ENCODE data around the gene KIF5A. TPM values are rescaled to one million over a fixed set of nuclear protein-coding genes. Genes with fewer than 3 reads are reported as not detected.

KIF5A gene
- total and polyA plus RNA-seq, 2 donors (not counting 3 experiments of a cell fraction or from before 2014, with no cell fraction given), result 0.07 to 0.35 TPM

GRCh38 chr12:57577981-57578758, 28.3 kb downstream of the KIF5A start:
- no peaks in the 10 kb centered on the region for H3K36me3 ChIP-seq (ENCODE audit: control insufficient read depth in 2 of 2, extremely low read depth in 1 of 2, insufficient read depth in 2 of 2, low read length in 2 of 2)
- dilution Hi-C loops (cut with MboI; ENCODE audit: extremely low pct_ligation_motif_present, low sequenced_read_pairs) (no loop called here), intact Hi-C loops (cut with micrococcal nuclease) (no loop called here)
- H3K4me1 ChIP-seq (ENCODE audit: control insufficient read depth, extremely low read depth, insufficient read depth, low read length), result no peaks in the 10 kb centered on the region
- no peak overlapping the region for H3K4me3 ChIP-seq (replicated peaks in 1 of 3; ENCODE audit: insufficient read depth in 1 of 3, low read depth in 1 of 3, low read length in 3 of 3)
- no peak overlapping the region for H3K9ac ChIP-seq (replicated peaks; ENCODE audit: extremely low read depth, insufficient read depth, low read length)
- DNase-seq (ENCODE audit: low read depth, low spot score) (no peak), FAIRE-seq (no peak)
- H3K27ac ChIP-seq (ENCODE audit: insufficient read depth, low read depth, low read length), result no peak overlapping the region
- H4K20me1 ChIP-seq (replicated peaks; ENCODE audit: control insufficient read depth, extremely low read depth, insufficient read depth, low read length), result no peaks in the 10 kb centered on the region
- no peak overlapping the region for H3K4me2 ChIP-seq (ENCODE audit: insufficient read depth, low read length)
- no peaks in the 10 kb centered on the region for H3K9me3 ChIP-seq (replicated peaks; ENCODE audit: control insufficient read depth, insufficient read depth, low read length)
- H2AFZ ChIP-seq (ENCODE audit: low read depth, low read length), result no peak overlapping the region
- TF ChIP-seq CTCF (IDR thresholded peaks at IDR 0.05; ENCODE audit: extremely low read depth in 1 of 2, insufficient read depth in 1 of 2, low read depth in 1 of 2, low read length in 2 of 2) (no peak), EZH2 (IDR thresholded peaks at IDR 0.05; ENCODE audit: borderline replicate concordance, low read depth, low read length, severe bottlenecking) (no peak), POLR2A (IDR thresholded peaks at IDR 0.05; ENCODE audit: low read depth, low read length) (no peak), JUN (IDR thresholded peaks at IDR 0.05; ENCODE audit: borderline replicate concordance, insufficient read depth, insufficient read length, low read depth) (no peak), MYC (IDR thresholded peaks at IDR 0.05; ENCODE audit: low read depth, low read length) (no peak), POLR2AphosphoS5 (IDR thresholded peaks at IDR 0.05; ENCODE audit: insufficient read depth, low read depth, low read length) (no peak), GATA2 (IDR thresholded peaks at IDR 0.05; ENCODE audit: insufficient read depth, insufficient read length, low read depth, low read length) (no peak), FOS (IDR thresholded peaks at IDR 0.05; ENCODE audit: borderline replicate concordance, insufficient read depth, low read length) (no peak)
- TF ChIP-seq, protein P1, sequence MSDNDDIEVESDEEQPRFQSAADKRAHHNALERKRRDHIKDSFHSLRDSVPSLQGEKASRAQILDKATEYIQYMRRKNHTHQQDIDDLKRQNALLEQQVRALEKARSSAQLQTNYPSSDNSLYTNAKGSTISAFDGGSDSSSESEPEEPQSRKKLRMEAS (IDR thresholded peaks at IDR 0.05; ENCODE audit: insufficient read depth, insufficient read length), result no peak
- H3K79me2 ChIP-seq (ENCODE audit: control insufficient read depth, insufficient read depth, low read length), result no peaks in the 10 kb centered on the region
- peaks cover 6% of the 10 kb centered on the region in 2 experiments for H3K27me3 ChIP-seq (ENCODE audit: control insufficient read depth in 2 of 2, insufficient read depth in 2 of 2, low read length in 2 of 2)
- ChIA-PET POLR2A (no interaction called here), CTCF (no interaction called here)
- H3K9me1 ChIP-seq (replicated peaks; ENCODE audit: control insufficient read depth, extremely low read depth, insufficient read depth, low read length), result no peaks in the 10 kb centered on the region
- no TSS peak for BruUV-seq (replicated peaks)

Measured in endothelial cell of umbilical vein (primary cell).